Stomach (tissue), 4 donors: ENCODE data around the gene KRTAP5-11.
"Not testable (repeated sequence)": the region's sequence is repeated elsewhere in the genome, so short reads cannot be mapped to it uniquely, and the experiment has no call there.

Source experiments
- CTCF ChIP-seq, 7 experiments: fragments of 450-650 bp in 4 of 7; fragments of 200-600 bp in 3 of 7; sonication (generic) in 3 of 7; IDR thresholded peaks; one replicate each; pipeline ENCODE4 v1.5.1; 2016 to 2019; ENCODE audit warnings: antibody characterized with exemption in 7 of 7, control low read depth in 2 of 7, mild to moderate bottlenecking in 1 of 7
- EP300 ChIP-seq: sonication (generic); formaldehyde crosslinking; IDR thresholded peaks from one replicate; pipeline ENCODE4 v1.6.1; 2017; ENCODE audit warnings: antibody characterized with exemption
- POLR2A ChIP-seq, 4 donors: fragments of 450-650 bp; IDR thresholded peaks; one replicate each; pipeline ENCODE4 v1.6.1; 2016; ENCODE audit warnings: antibody characterized with exemption in 4 of 4, control low read depth in 2 of 4, mild to moderate bottlenecking in 1 of 4, moderate library complexity in 1 of 4

GRCh38 chr11:71606853-71607519 is 24.3 kb upstream of the KRTAP5-11 start:
- TF ChIP-seq CTCF (IDR thresholded peaks at IDR 0.05); EP300; POLR2A (IDR thresholded peaks at IDR 0.05): not testable (repeated sequence)
